Measurements from ENCODE around the gene SYNE1.
A peak's percentile ranks its signal among the peaks of the same experiment; 100 is the strongest.

The SYNE1 gene

GRCh38 chr6:152166897-152167296 is 470.3 kb downstream of the SYNE1 start:
- peaks cover 4% of the 10 kb centered on the region; the same call in 1 of the 2 replicates for H3K9me3 ChIP-seq (ENCODE audit: insufficient read depth, low read length)
- H3K4me1 ChIP-seq (ENCODE audit: insufficient read depth, insufficient read length): peaks cover 1% of the 10 kb centered on the region
- H3K36me3 ChIP-seq (ENCODE audit: insufficient read depth, insufficient read length, low read length): no peaks in the 10 kb centered on the region
- no peak for DNase-seq (ENCODE audit: low read depth, low spot score)
- no peak overlapping the region for H3K4me3 ChIP-seq (ENCODE audit: insufficient read length, low read depth)
- no peak overlapping the region for H3K9ac ChIP-seq (ENCODE audit: insufficient read length, low read depth)
- TF ChIP-seq SUZ12 (IDR thresholded peaks at IDR 0.05; ENCODE audit: extremely low read depth, insufficient read depth, insufficient read length) (no peak), YY1 (IDR thresholded peaks at IDR 0.05; ENCODE audit: insufficient read depth, insufficient read length) (no peak), ZNF274 (IDR thresholded peaks at IDR 0.05; ENCODE audit: low read depth, low read length) (no peak)
- H3K27me3 ChIP-seq (ENCODE audit: insufficient read depth, insufficient read length): no peaks in the 10 kb centered on the region

- Histone ChIP-seq H3K9ac (ENCODE audit: insufficient read length, low read depth) (no peak overlapping the region), H3K27me3 (ENCODE audit: insufficient read depth, insufficient read length) (no peaks in the 10 kb centered on the region), H3K4me3 (ENCODE audit: insufficient read length, low read depth) (no peak overlapping the region), H3K9me3 (ENCODE audit: insufficient read depth, low read length) (peaks cover 4% of the 10 kb centered on the region; the same call in 1 of the 2 replicates), H3K36me3 (ENCODE audit: insufficient read depth, insufficient read length, low read length) (no peaks in the 10 kb centered on the region), H3K4me1 (ENCODE audit: insufficient read depth, insufficient read length) (peaks cover 4% of the 10 kb centered on the region)
- DNase-seq (ENCODE audit: low read depth, low spot score): no peak
- TF ChIP-seq SUZ12 (IDR thresholded peaks at IDR 0.05; ENCODE audit: extremely low read depth, insufficient read depth, insufficient read length): no peak
- TF ChIP-seq ZNF274 (IDR thresholded peaks at IDR 0.05; ENCODE audit: low read depth, low read length): no peak
- TF ChIP-seq YY1 (IDR thresholded peaks at IDR 0.05; ENCODE audit: insufficient read depth, insufficient read length): no peak
Measured at GRCh38 chr6:152166497-152166896, 470.7 kb downstream of the SYNE1 start.

- no peak for DNase-seq (ENCODE audit: low read depth, low spot score)
- TF ChIP-seq ZNF274 (IDR thresholded peaks at IDR 0.05; ENCODE audit: low read depth, low read length) (no peak), SUZ12 (IDR thresholded peaks at IDR 0.05; ENCODE audit: extremely low read depth, insufficient read depth, insufficient read length) (no peak), YY1 (IDR thresholded peaks at IDR 0.05; ENCODE audit: insufficient read depth, insufficient read length) (no peak)
- Histone ChIP-seq H3K4me3 (ENCODE audit: insufficient read length, low read depth) (no peak overlapping the region), H3K4me1 (ENCODE audit: insufficient read depth, insufficient read length) (peaks cover 4% of the 10 kb centered on the region), H3K9me3 (ENCODE audit: insufficient read depth, low read length) (no peaks in the 10 kb centered on the region), H3K36me3 (ENCODE audit: insufficient read depth, insufficient read length, low read length) (no peaks in the 10 kb centered on the region), H3K27me3 (ENCODE audit: insufficient read depth, insufficient read length) (no peaks in the 10 kb centered on the region), H3K9ac (ENCODE audit: insufficient read length, low read depth) (no peak overlapping the region)
Measured at GRCh38 chr6:152164957-152165356, 472.2 kb downstream of the SYNE1 start.

- TF ChIP-seq ZNF274 (IDR thresholded peaks at IDR 0.05; ENCODE audit: low read depth, low read length) (no peak), SUZ12 (IDR thresholded peaks at IDR 0.05; ENCODE audit: extremely low read depth, insufficient read depth, insufficient read length) (no peak), YY1 (IDR thresholded peaks at IDR 0.05; ENCODE audit: insufficient read depth, insufficient read length) (no peak)
- DNase-seq (ENCODE audit: low read depth, low spot score): peak; percentile 1
- no peaks in the 10 kb centered on the region for H3K9me3 ChIP-seq (ENCODE audit: insufficient read depth, low read length)
- H3K4me3 ChIP-seq (ENCODE audit: insufficient read length, low read depth): no peak overlapping the region
- no peaks in the 10 kb centered on the region for H3K36me3 ChIP-seq (ENCODE audit: insufficient read depth, insufficient read length, low read length)
- no peak overlapping the region for H3K9ac ChIP-seq (ENCODE audit: insufficient read length, low read depth)
- no peaks in the 10 kb centered on the region for H3K27me3 ChIP-seq (ENCODE audit: insufficient read depth, insufficient read length)
- H3K4me1 ChIP-seq (ENCODE audit: insufficient read depth, insufficient read length): peaks cover 4% of the 10 kb centered on the region
Measured at GRCh38 chr6:152161501-152161900, 475.7 kb downstream of the SYNE1 start.

GRCh38 chr6:152160346-152160745 is 476.8 kb downstream of the SYNE1 start:
- H3K9me3 ChIP-seq (ENCODE audit: insufficient read depth, low read length): no peaks in the 10 kb centered on the region
- no peak for DNase-seq (ENCODE audit: low read depth, low spot score)

GRCh38 chr6:152155792-152156191 is 481.4 kb downstream of the SYNE1 start:
- DNase-seq (ENCODE audit: low read depth, low spot score): no peak
- no peaks in the 10 kb centered on the region for H3K27me3 ChIP-seq (ENCODE audit: insufficient read depth, insufficient read length)
- TF ChIP-seq YY1 (IDR thresholded peaks at IDR 0.05; ENCODE audit: insufficient read depth, insufficient read length) (no peak), ZNF274 (IDR thresholded peaks at IDR 0.05; ENCODE audit: low read depth, low read length) (no peak), SUZ12 (IDR thresholded peaks at IDR 0.05; ENCODE audit: extremely low read depth, insufficient read depth, insufficient read length) (no peak)
- H3K4me1 ChIP-seq (ENCODE audit: insufficient read depth, insufficient read length): no peaks in the 10 kb centered on the region
- no peaks in the 10 kb centered on the region for H3K9me3 ChIP-seq (ENCODE audit: insufficient read depth, low read length)
- H3K9ac ChIP-seq (ENCODE audit: insufficient read length, low read depth): no peak overlapping the region
- H3K36me3 ChIP-seq (ENCODE audit: insufficient read depth, insufficient read length, low read length): no peaks in the 10 kb centered on the region
- no peak overlapping the region for H3K4me3 ChIP-seq (ENCODE audit: insufficient read length, low read depth)

More at GRCh38 chr6:152160346-152160745, 476.8 kb downstream of the SYNE1 start:
- peaks cover 4% of the 10 kb centered on the region for H3K4me1 ChIP-seq (ENCODE audit: insufficient read depth, insufficient read length)
- H3K36me3 ChIP-seq (ENCODE audit: insufficient read depth, insufficient read length, low read length): no peaks in the 10 kb centered on the region
- TF ChIP-seq SUZ12 (IDR thresholded peaks at IDR 0.05; ENCODE audit: extremely low read depth, insufficient read depth, insufficient read length): no peak
- no peak overlapping the region for H3K9ac ChIP-seq (ENCODE audit: insufficient read length, low read depth)
- no peak overlapping the region for H3K4me3 ChIP-seq (ENCODE audit: insufficient read length, low read depth)
- H3K27me3 ChIP-seq (ENCODE audit: insufficient read depth, insufficient read length): no peaks in the 10 kb centered on the region

- no peak overlapping the region for H3K9ac ChIP-seq (ENCODE audit: insufficient read length, low read depth)
- no peaks in the 10 kb centered on the region for H3K27me3 ChIP-seq (ENCODE audit: insufficient read depth, insufficient read length)
- no peaks in the 10 kb centered on the region for H3K9me3 ChIP-seq (ENCODE audit: insufficient read depth, low read length)
- no peaks in the 10 kb centered on the region for H3K36me3 ChIP-seq (ENCODE audit: insufficient read depth, insufficient read length, low read length)
- no peak for TF ChIP-seq YY1 (IDR thresholded peaks at IDR 0.05; ENCODE audit: insufficient read depth, insufficient read length)
- TF ChIP-seq SUZ12 (IDR thresholded peaks at IDR 0.05; ENCODE audit: extremely low read depth, insufficient read depth, insufficient read length): no peak
- no peak for TF ChIP-seq ZNF274 (IDR thresholded peaks at IDR 0.05; ENCODE audit: low read depth, low read length)
- no peaks in the 10 kb centered on the region for H3K4me1 ChIP-seq (ENCODE audit: insufficient read depth, insufficient read length)
- H3K4me3 ChIP-seq (ENCODE audit: insufficient read length, low read depth): no peak overlapping the region
- no peak for DNase-seq (ENCODE audit: low read depth, low spot score)
Measured at GRCh38 chr6:152154559-152155356, 482.4 kb downstream of the SYNE1 start.
